CD4-positive, alpha-beta T cell (primary cell): ENCODE results near the gene RAB20. TPM values are rescaled to one million over a fixed set of nuclear protein-coding genes. Genes with fewer than 3 reads are reported as not detected.

Experiments used
- ATAC-seq: fragments of 200-7000 bp; cut with Tn5 transposase; one replicate; pipeline ENCODE4 v1.10.0; 2022; ENCODE audit warnings: mild to moderate bottlenecking; ENCODE audit not compliant: poor library complexity
- CTCF ChIA-PET: fragments of 350-600 bp; sonication (Branson Sonifier 250); formaldehyde crosslinking; loops from one replicate; lab custom pipeline; 2021; ENCODE audit warnings: antibody characterized with exemption, inconsistent platforms; lab: Charles Lee
- POLR2A ChIA-PET: fragments of 350-600 bp; sonication (Branson Sonifier 250); formaldehyde crosslinking; loops from one replicate; lab custom pipeline; 2021; ENCODE audit warnings: antibody characterized with exemption, inconsistent platforms; lab: Charles Lee
- DNase-seq, 14 experiments: peaks; one replicate each; pipeline ENCODE4 v3.0.0-alpha.2; 2013 to 2020; ENCODE audit warnings: mixed read lengths in 2 of 14
- H3K27ac ChIP-seq, 2 donors: one replicate each; pipeline versions ENCODE4 v1.5.1 to v1.7.0; 2013; ENCODE audit warnings: low read length in 2 of 2, low read depth in 1 of 2, mild to moderate bottlenecking in 1 of 2
- H3K27me3 ChIP-seq, 2 experiments: 1 replicate in 1 of 2; 2 replicates in 1 of 2; pipeline versions ENCODE4 v1.6.1 to v1.7.0; 2013; ENCODE audit warnings: low read length in 2 of 2, control low read depth in 1 of 2, mild to moderate bottlenecking in 1 of 2, moderate library complexity in 1 of 2; ENCODE audit not compliant: insufficient read depth in 2 of 2, control insufficient read depth in 1 of 2
- H3K36me3 ChIP-seq: one replicate; pipeline ENCODE4 v1.6.1; 2013; ENCODE audit warnings: low read length, control low read depth; ENCODE audit not compliant: insufficient read depth
- H3K4me1 ChIP-seq: one replicate; pipeline ENCODE4 v1.6.1; 2013; ENCODE audit warnings: low read length, control low read depth; ENCODE audit not compliant: insufficient read depth
- H3K4me3 ChIP-seq: one replicate; pipeline ENCODE4 v1.5.1; 2013; ENCODE audit warnings: mild to moderate bottlenecking, low read length, moderate library complexity
- H3K9me3 ChIP-seq, 2 experiments: 1 replicate in 1 of 2; 2 replicates in 1 of 2; pipeline versions ENCODE4 v1.6.1 to v1.7.0; 2013; ENCODE audit warnings: low read length in 2 of 2, mild to moderate bottlenecking in 2 of 2, control low read depth in 1 of 2, moderate library complexity in 1 of 2; ENCODE audit not compliant: control insufficient read depth in 1 of 2, insufficient read depth in 1 of 2
- H3K27ac Mint-ChIP-seq: one replicate; pipeline ENCODE4 v1.8.0; 2020; ENCODE audit warnings: mixed read lengths
- H3K27me3 Mint-ChIP-seq: one replicate; pipeline ENCODE4 v1.8.0; 2021; ENCODE audit warnings: mixed read lengths
- H3K36me3 Mint-ChIP-seq: one replicate; pipeline ENCODE4 v1.8.0; 2021; ENCODE audit warnings: low read depth, mixed read lengths
- H3K4me1 Mint-ChIP-seq: one replicate; pipeline ENCODE4 v1.8.0; 2021; ENCODE audit warnings: low read depth, mixed read lengths
- H3K4me3 Mint-ChIP-seq: one replicate; pipeline ENCODE4 v1.8.0; 2020; ENCODE audit warnings: mild to moderate bottlenecking, mixed read lengths
- H3K9me3 Mint-ChIP-seq: one replicate; pipeline ENCODE4 v1.8.0; 2020; ENCODE audit warnings: mixed read lengths
- CTCF ChIP-seq: fragments of 200-600 bp; IDR thresholded peaks from one replicate; pipeline ENCODE4 v1.8.0; 2022; ENCODE audit warnings: antibody characterized with exemption, mild to moderate bottlenecking
- intact Hi-C, 2 experiments: fragments of 100-400 bp; cut with DNase I in 1 of 2; cut with micrococcal nuclease in 1 of 2; formaldehyde crosslinking; loops; one replicate each; pipeline versions ENCODE4 v1.15.1 to v1.9.0; 2023 to 2025; cut with DNase I, micrococcal nuclease
- total RNA-seq, 174 experiments: library from RNA in 2 of 174; stranded (reverse) in 2 of 174; gene quantifications; one replicate each; pipeline ENCODE4 v1.2.3 and lab custom pipeline; 2021 to 2026

RAB20 gene
- total RNA-seq, 2 experiments from 2014 or later: 0.89 to 1.4 TPM

- peaks cover 3% of the 10 kb centered on the region for H3K27me3 Mint-ChIP-seq
- no peak overlapping the region for H3K27ac Mint-ChIP-seq
- peaks cover 17% of the 10 kb centered on the region for H3K4me1 ChIP-seq
- no peaks in the 10 kb centered on the region for H3K9me3 ChIP-seq
- intact Hi-C loops: loop anchor here in 1 of 2 experiments (10.0 kb wide), 2 partner anchors 110 to 350 kb away; partner anchors contain the start of gene ANKRD10
- ChIA-PET POLR2A (no interaction called here), CTCF (no interaction called here)
- peaks cover 5% of the 10 kb centered on the region for H3K36me3 Mint-ChIP-seq
- peaks cover 45% of the 10 kb centered on the region for H3K4me1 Mint-ChIP-seq
- no peak overlapping the region for H3K27ac ChIP-seq
- peaks cover 0 to 3% of the 10 kb centered on the region in 2 experiments for H3K27me3 ChIP-seq
- ATAC-seq (no peak), DNase-seq (no peak)
- no peak for TF ChIP-seq CTCF
- H3K4me3 Mint-ChIP-seq: peak overlapping the region; percentile 80
- H3K4me3 ChIP-seq: no peak overlapping the region
- no peaks in the 10 kb centered on the region for H3K36me3 ChIP-seq
- H3K9me3 Mint-ChIP-seq: no peaks in the 10 kb centered on the region
These were observed 3.0 kb upstream of the RAB20 start for GRCh38 chr13:110564472-110564985.

- Mint-ChIP-seq H3K27me3 (no peaks in the 10 kb centered on the region), H3K4me3 (peak overlapping the region; percentile 100), H3K27ac (no peak overlapping the region), H3K36me3 (peaks cover 5% of the 10 kb centered on the region), H3K4me1 (peaks cover 45% of the 10 kb centered on the region), H3K9me3 (no peaks in the 10 kb centered on the region)
- DNase-seq (no peak), ATAC-seq (no peak)
- Histone ChIP-seq H3K4me3 (no peak overlapping the region), H3K4me1 (peaks cover 17% of the 10 kb centered on the region), H3K9me3 (no peaks in the 10 kb centered on the region), H3K27me3 (peaks cover 0 to 3% of the 10 kb centered on the region in 2 experiments), H3K27ac (no peak overlapping the region), H3K36me3 (no peaks in the 10 kb centered on the region)
- intact Hi-C loops: loop anchor here in 1 of 2 experiments (10.0 kb wide), 2 partner anchors 109 to 351 kb away; partner anchors contain the start of gene ANKRD10
- ChIA-PET CTCF (no interaction called here), POLR2A (no interaction called here)
- TF ChIP-seq CTCF: no peak
These were observed 1.9 kb upstream of the RAB20 start for GRCh38 chr13:110563463-110563774.

- peaks cover 0 to 3% of the 10 kb centered on the region in 2 experiments for H3K9me3 ChIP-seq
These were observed 1.4 kb upstream of the RAB20 start for GRCh38 chr13:110562696-110563462.

More at GRCh38 chr13:110562696-110563462, 1.4 kb upstream of the RAB20 start:
- intact Hi-C loops: loop anchor here in 1 of 2 experiments (10.0 kb wide), 2 partner anchors 108 to 352 kb away; partner anchors contain the start of gene ANKRD10
- Mint-ChIP-seq H3K4me3 (peak overlapping the region; percentile 100), H3K4me1 (peaks cover 45% of the 10 kb centered on the region), H3K27ac (no peak overlapping the region), H3K9me3 (no peaks in the 10 kb centered on the region), H3K27me3 (no peaks in the 10 kb centered on the region), H3K36me3 (peaks cover 5% of the 10 kb centered on the region)
- DNase-seq (no peak), ATAC-seq (no peak)
- Histone ChIP-seq H3K27ac (no peak overlapping the region), H3K27me3 (peaks cover 0 to 3% of the 10 kb centered on the region in 2 experiments), H3K4me3 (peak overlapping the region; percentile 72), H3K4me1 (peaks cover 17% of the 10 kb centered on the region), H3K36me3 (no peaks in the 10 kb centered on the region)
- TF ChIP-seq CTCF: no peak
- ChIA-PET POLR2A (interaction anchor here (0.9 to 1.2 kb wide), 2 partner anchors 15 to 52 kb away, joined by 3 to 5 read pairs; partner anchors contain the start of gene NAXD), CTCF (no interaction called here)
